PC-9 (cell line): Measurements from ENCODE around the gene LRRC61. TPM values are rescaled to one million over a fixed set of nuclear protein-coding genes. Genes with fewer than 3 reads are reported as not detected.

Experiments
- BruUV-seq: library from RNA; stranded (reverse); fragments of 400-500 nt; replicated peaks from 2 replicates; lab custom pipeline; 2021; lab: Mats Ljungman, UMichigan
- CTCF ChIA-PET: fragments of 300-600 bp; sonication (Branson Sonifier 250); formaldehyde crosslinking; loops from one replicate; lab custom pipeline; 2022; ENCODE audit warnings: antibody characterized with exemption; lab: Charles Lee
- POLR2A ChIA-PET: fragments of 300-600 bp; sonication (Branson Sonifier 250); formaldehyde crosslinking; loops from one replicate; lab custom pipeline; 2022; ENCODE audit warnings: antibody characterized with exemption; ENCODE audit not compliant: unreplicated experiment; lab: Charles Lee
- DNase-seq, 2 experiments: peaks; one replicate each; pipeline versions ENCODE4 v3.0.0 to v3.0.0-alpha.2; 2015 to 2022; ENCODE audit warnings: mixed read lengths in 1 of 2
- H2AFZ ChIP-seq: fragments of 200-600 bp; sonication (generic); 2 replicates; pipeline ENCODE4 v1.8.1; 2017; ENCODE audit warnings: antibody characterized with exemption
- H3F3A ChIP-seq: fragments of 200-600 bp; sonication (generic); 2 replicates; pipeline ENCODE4 v1.8.1; 2017; ENCODE audit warnings: antibody characterized with exemption, mild to moderate bottlenecking, low read depth; ENCODE audit not compliant: insufficient read depth
- H3K27ac ChIP-seq: fragments of 200-600 bp; sonication (generic); 2 replicates; pipeline ENCODE4 v1.6.1; 2016; ENCODE audit warnings: mixed run types
- H3K27me3 ChIP-seq: fragments of 200-600 bp; sonication (generic); 2 replicates; pipeline ENCODE4 v1.6.1; 2016; ENCODE audit warnings: low read depth, mixed run types; ENCODE audit not compliant: insufficient read depth
- H3K36me3 ChIP-seq: fragments of 200-600 bp; sonication (generic); 2 replicates; pipeline ENCODE4 v1.6.1; 2016; ENCODE audit warnings: low read depth, mixed run types
- H3K4me1 ChIP-seq: fragments of 200-600 bp; sonication (generic); replicated peaks from 2 replicates; pipeline ENCODE4 v1.6.1; 2016; ENCODE audit warnings: mixed run types; ENCODE audit not compliant: insufficient read depth
- H3K4me2 ChIP-seq: fragments of 200-600 bp; sonication (generic); 2 replicates; pipeline ENCODE4 v1.6.1; 2017; ENCODE audit warnings: mixed run types
- H3K4me3 ChIP-seq: fragments of 200-600 bp; sonication (generic); 2 replicates; pipeline ENCODE4 v1.6.1; 2016; ENCODE audit warnings: mixed run types
- H3K79me2 ChIP-seq: fragments of 200-600 bp; sonication (generic); 2 replicates; pipeline ENCODE4 v1.6.1; 2017; ENCODE audit warnings: low read depth, mixed run types
- H3K9me2 ChIP-seq: fragments of 200-600 bp; sonication (generic); 2 replicates; pipeline ENCODE4 v1.8.1; 2017; ENCODE audit warnings: mild to moderate bottlenecking; ENCODE audit not compliant: insufficient read depth
- H3K9me3 ChIP-seq: fragments of 200-600 bp; sonication (generic); 2 replicates; pipeline ENCODE4 v1.8.1; 2016; ENCODE audit warnings: low read depth; ENCODE audit not compliant: insufficient read depth
- H4K20me1 ChIP-seq: fragments of 200-600 bp; sonication (generic); 2 replicates; pipeline ENCODE4 v1.8.1; 2017; ENCODE audit not compliant: insufficient read depth
- CTCF ChIP-seq: fragments of 200-600 bp; sonication (generic); conservative IDR thresholded peaks from 2 replicates; pipeline ENCODE4 v1.6.1; 2017; ENCODE audit warnings: mixed run types, antibody characterized with exemption, mild to moderate bottlenecking, moderate library complexity
- EZH2 ChIP-seq: fragments of 200-600 bp; sonication (generic); IDR thresholded peaks from 2 replicates; pipeline ENCODE4 v1.8.0; 2017; ENCODE audit warnings: antibody characterized with exemption, low read depth
- intact Hi-C: fragments of 100-400 bp; cut with micrococcal nuclease; formaldehyde crosslinking; loops from one replicate; pipeline ENCODE4 v1.10.0; 2022; ENCODE audit not compliant: unreplicated experiment
- total RNA-seq: library from RNA; stranded (reverse); gene quantifications from 2 replicates; pipeline ENCODE4 v1.2.3, GENCODE V29; 2021

LRRC61 gene
- total RNA-seq, 1 experiment from 2014 or later: 34.8 TPM

GRCh38 chr7:150355666-150356059 is 32.5 kb downstream of the LRRC61 start:
- ChIA-PET CTCF (interaction anchor here (0.6 to 1.2 kb wide), 6 partner anchors 11 to 64 kb away, joined by 3 to 10 read pairs (median 6); no protein-coding TSS in a partner anchor), POLR2A (no interaction called here)
- Histone ChIP-seq H4K20me1 (no peaks in the 10 kb centered on the region), H3K36me3 (no peaks in the 10 kb centered on the region), H3F3A (peaks cover 9% of the 10 kb centered on the region), H3K4me2 (no peak overlapping the region), H2AFZ (0 out of 2 replicates have a peak overlapping the region, but pooled peaks have one; percentile 2), H3K27ac (no peak overlapping the region), H3K9me2 (no peaks in the 10 kb centered on the region), H3K4me3 (no peak overlapping the region), H3K9me3 (no peaks in the 10 kb centered on the region), H3K27me3 (no peaks in the 10 kb centered on the region), H3K4me1 (peaks cover 8% of the 10 kb centered on the region; the same call in 1 of the 2 replicates), H3K79me2 (no peaks in the 10 kb centered on the region)
- TF ChIP-seq CTCF (no peak), EZH2 (no peak)
- BruUV-seq: no TSS peak
- intact Hi-C loops: loop anchor here (1.0 kb wide), 2 partner anchors 24 to 66 kb away; partner anchors contain the start of gene ZNF775
- DNase-seq: no peak

- no TSS peak for BruUV-seq
- H3K27ac ChIP-seq: no peak overlapping the region
- no peaks in the 10 kb centered on the region for H3K9me3 ChIP-seq
- no peaks in the 10 kb centered on the region for H3K36me3 ChIP-seq
- peaks cover 6% of the 10 kb centered on the region for H3F3A ChIP-seq
- no peak overlapping the region for H2AFZ ChIP-seq
- TF ChIP-seq EZH2 (no peak), CTCF (peak; percentile 85)
- H3K79me2 ChIP-seq: no peaks in the 10 kb centered on the region
- CTCF ChIA-PET: interaction anchor here (0.6 to 1.2 kb wide), 3 partner anchors 12 to 40 kb away, joined by 3 to 6 read pairs (median 4); no protein-coding TSS in a partner anchor
- H3K4me3 ChIP-seq: no peak overlapping the region
- H3K9me2 ChIP-seq: no peaks in the 10 kb centered on the region
- peaks cover 8% of the 10 kb centered on the region; the same call in 1 of the 2 replicates for H3K4me1 ChIP-seq
- no peak for DNase-seq
- POLR2A ChIA-PET: no interaction called here
- intact Hi-C loops: loop anchor here (1.0 kb wide), 2 partner anchors 23 to 65 kb away; partner anchors contain the start of gene ZNF775
- H3K4me2 ChIP-seq: no peak overlapping the region
- H4K20me1 ChIP-seq: no peaks in the 10 kb centered on the region
- no peaks in the 10 kb centered on the region for H3K27me3 ChIP-seq
Observed at GRCh38 chr7:150356265-150356897, 33.2 kb downstream of the LRRC61 start.

GRCh38 chr7:150357270-150357669 is 34.1 kb downstream of the LRRC61 start:
- POLR2A ChIA-PET: no interaction called here
- intact Hi-C loops: no loop called here
- H4K20me1 ChIP-seq: no peaks in the 10 kb centered on the region
- BruUV-seq: no TSS peak
- H3K9me2 ChIP-seq: no peaks in the 10 kb centered on the region
- H3K79me2 ChIP-seq: no peaks in the 10 kb centered on the region
- H2AFZ ChIP-seq: peak overlapping the region; percentile 8; the same call in 1 of the 2 replicates
- no peaks in the 10 kb centered on the region for H3K36me3 ChIP-seq
- H3K4me1 ChIP-seq: 0 out of 2 replicates have a peak, but pooled peaks cover under 1% of the 10 kb centered on the region
- no peaks in the 10 kb centered on the region for H3K27me3 ChIP-seq
- H3F3A ChIP-seq: peaks cover 5% of the 10 kb centered on the region
- TF ChIP-seq EZH2: no peak
- TF ChIP-seq CTCF: no peak
- H3K4me3 ChIP-seq: no peak overlapping the region
- CTCF ChIA-PET: interaction anchor here (1.2 kb wide), 1 partner anchor 9 kb away, joined by 3 read pairs; no protein-coding TSS in a partner anchor
- no peak for DNase-seq
- H3K27ac ChIP-seq: no peak overlapping the region
- H3K9me3 ChIP-seq: no peaks in the 10 kb centered on the region
- H3K4me2 ChIP-seq: no peak overlapping the region
